Astrocyte (in vitro differentiated cells and primary cell): Measurements from ENCODE around the gene NOG. TPM values are rescaled to one million over a fixed set of nuclear protein-coding genes. Genes with fewer than 3 reads are reported as not detected.

Experiments
- DNase-seq: peaks from one replicate; pipeline ENCODE4 v3.0.0-alpha.2; 2010; ENCODE audit warnings: low read depth
- FAIRE-seq: peaks from 2 replicates; lab custom pipeline; 2011; peaks lifted over from hg19 to GRCh38; lab: Jason Lieb, UNC
- H2AFZ ChIP-seq: 2 replicates; pipeline ENCODE4 v1.6.0; 2012; ENCODE audit warnings: low read depth, low read length, inconsistent platforms
- H3K27ac ChIP-seq: 2 replicates; pipeline ENCODE4 v1.5.1; 2011; ENCODE audit warnings: low read depth, low read length, inconsistent platforms
- H3K27me3 ChIP-seq: 2 replicates; pipeline ENCODE4 v1.6.0; 2011; ENCODE audit warnings: low read length, inconsistent platforms; ENCODE audit not compliant: insufficient read depth
- H3K36me3 ChIP-seq: 2 replicates; pipeline ENCODE4 v1.5.1; 2011; ENCODE audit warnings: low read length, inconsistent platforms; ENCODE audit not compliant: insufficient read depth
- H3K4me1 ChIP-seq: 2 replicates; pipeline ENCODE4 v1.5.1; 2011; ENCODE audit warnings: low read length, inconsistent platforms; ENCODE audit not compliant: insufficient read depth
- H3K4me2 ChIP-seq: 2 replicates; pipeline ENCODE4 v1.6.0; 2012; ENCODE audit warnings: low read length, inconsistent platforms
- H3K4me3 ChIP-seq: 2 replicates; pipeline ENCODE4 v1.5.1; 2011; ENCODE audit warnings: low read depth, mild to moderate bottlenecking, low read length, inconsistent platforms; ENCODE audit not compliant: insufficient read depth
- H3K79me2 ChIP-seq: 2 replicates; pipeline ENCODE4 v1.6.0; 2012; ENCODE audit warnings: mild to moderate bottlenecking, low read length, inconsistent platforms; ENCODE audit not compliant: insufficient read depth
- H3K9ac ChIP-seq: 2 replicates; pipeline ENCODE4 v1.6.0; 2012; ENCODE audit warnings: mild to moderate bottlenecking, low read length, inconsistent platforms
- H3K9me3 ChIP-seq: 2 replicates; pipeline ENCODE4 v1.5.1; 2012; ENCODE audit warnings: low read depth, mild to moderate bottlenecking, low read length, inconsistent platforms; ENCODE audit not compliant: insufficient read depth
- H4K20me1 ChIP-seq: 2 replicates; pipeline ENCODE4 v1.6.0; 2012; ENCODE audit warnings: low read length, inconsistent platforms; ENCODE audit not compliant: insufficient read depth
- H3K27ac Mint-ChIP-seq: one replicate; pipeline ENCODE4 v1.8.0; 2021; ENCODE audit warnings: mild to moderate bottlenecking, mixed read lengths; ENCODE audit not compliant: unreplicated experiment
- H3K27me3 Mint-ChIP-seq: one replicate; pipeline ENCODE4 v1.8.0; 2021; ENCODE audit warnings: low read depth, mixed read lengths; ENCODE audit not compliant: unreplicated experiment
- H3K36me3 Mint-ChIP-seq: one replicate; pipeline ENCODE4 v1.8.0; 2021; ENCODE audit warnings: low read depth, mixed read lengths; ENCODE audit not compliant: unreplicated experiment
- H3K4me1 Mint-ChIP-seq: one replicate; pipeline ENCODE4 v1.8.0; 2021; ENCODE audit warnings: low read depth, mixed read lengths; ENCODE audit not compliant: unreplicated experiment
- H3K4me3 Mint-ChIP-seq: one replicate; pipeline ENCODE4 v1.8.0; 2021; ENCODE audit warnings: mild to moderate bottlenecking, moderate library complexity, mixed read lengths; ENCODE audit not compliant: unreplicated experiment
- H3K9me3 Mint-ChIP-seq: one replicate; pipeline ENCODE4 v1.8.0; 2021; ENCODE audit warnings: mild to moderate bottlenecking, mixed read lengths; ENCODE audit not compliant: unreplicated experiment
- CTCF ChIP-seq: IDR thresholded peaks from 2 replicates; pipeline ENCODE4 v1.5.1; 2011; ENCODE audit warnings: low read depth, mild to moderate bottlenecking, inconsistent platforms, low read length, moderate library complexity; ENCODE audit not compliant: insufficient read depth
- EZH2 ChIP-seq: IDR thresholded peaks from 2 replicates; pipeline ENCODE4 v1.6.1; 2012; ENCODE audit warnings: mild to moderate bottlenecking, low read length, inconsistent platforms; ENCODE audit not compliant: insufficient read depth
- total RNA-seq: library from RNA; stranded (reverse); gene quantifications from 2 replicates; pipeline ENCODE4 v1.2.1, GENCODE V29; 2021

NOG gene
- total RNA-seq, 1 donor from 2014 or later, result 23.0 TPM

DNA sequence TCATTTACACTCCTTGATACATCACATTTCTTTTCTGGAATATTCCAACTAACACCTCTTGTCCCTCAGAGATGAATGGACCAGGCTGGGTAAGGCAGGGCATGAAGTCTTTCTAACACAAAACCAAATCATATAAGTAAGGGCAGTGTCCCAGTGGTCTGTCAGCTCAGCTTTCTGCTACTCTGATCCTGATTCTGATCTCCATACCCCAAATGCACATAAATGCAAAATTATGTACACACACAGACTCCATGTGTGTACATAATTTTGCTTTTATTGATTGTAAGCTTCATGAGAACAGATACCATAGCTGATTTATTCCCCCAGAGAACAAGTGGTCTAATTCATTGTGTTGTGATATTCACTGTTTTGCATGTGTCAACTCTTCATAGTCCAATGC lies 47.9 kb downstream of the NOG start:
- Mint-ChIP-seq H3K4me3 (no peak overlapping the region), H3K4me1 (peaks cover 5% of the 10 kb centered on the region), H3K27me3 (peaks cover 36% of the 10 kb centered on the region), H3K36me3 (no peaks in the 10 kb centered on the region), H3K9me3 (no peaks in the 10 kb centered on the region), H3K27ac (no peak overlapping the region)
- H3K4me3 ChIP-seq, result no peak overlapping the region
- no peaks in the 10 kb centered on the region for H3K4me1 ChIP-seq
- H4K20me1 ChIP-seq, result no peaks in the 10 kb centered on the region
- no peak overlapping the region for H3K9ac ChIP-seq
- DNase-seq, result no peak
- H3K36me3 ChIP-seq, result no peaks in the 10 kb centered on the region
- no peaks in the 10 kb centered on the region for H3K79me2 ChIP-seq
- no peak overlapping the region for H3K4me2 ChIP-seq
- TF ChIP-seq CTCF (no peak), EZH2 (no peak)
- H3K27me3 ChIP-seq, result peaks cover 16% of the 10 kb centered on the region
- no peak for FAIRE-seq
- no peak overlapping the region for H3K27ac ChIP-seq
- H2AFZ ChIP-seq, result no peak overlapping the region
- H3K9me3 ChIP-seq, result no peaks in the 10 kb centered on the region

- H3K27me3 Mint-ChIP-seq, result peaks cover 32% of the 10 kb centered on the region
- H2AFZ ChIP-seq, result no peak overlapping the region
- FAIRE-seq, result no peak
These were observed 48.4 kb downstream of the NOG start for GRCh38 chr17:56641894-56642293.

More at GRCh38 chr17:56641894-56642293, 48.4 kb downstream of the NOG start:
- no peak overlapping the region for H3K27ac ChIP-seq
- H3K27me3 ChIP-seq, result peaks cover 12% of the 10 kb centered on the region
- H3K9ac ChIP-seq, result no peak overlapping the region
- no peak for DNase-seq
- H3K4me2 ChIP-seq, result no peak overlapping the region
- no peak overlapping the region for H3K27ac Mint-ChIP-seq
- H3K4me1 Mint-ChIP-seq, result no peaks in the 10 kb centered on the region
- H3K36me3 ChIP-seq, result no peaks in the 10 kb centered on the region
- H3K79me2 ChIP-seq, result no peaks in the 10 kb centered on the region
- no peaks in the 10 kb centered on the region for H3K9me3 ChIP-seq
- H3K9me3 Mint-ChIP-seq, result no peaks in the 10 kb centered on the region
- H4K20me1 ChIP-seq, result no peaks in the 10 kb centered on the region
- H3K4me3 Mint-ChIP-seq, result no peak overlapping the region
- no peaks in the 10 kb centered on the region for H3K36me3 Mint-ChIP-seq
- H3K4me3 ChIP-seq, result no peak overlapping the region
- H3K4me1 ChIP-seq, result no peaks in the 10 kb centered on the region
- no peak for TF ChIP-seq CTCF
- TF ChIP-seq EZH2, result no peak
